HL-60 (cell line): ENCODE measurements around the gene NR4A2.

Source experiments
- GABPA ChIP-seq: IDR thresholded peaks from 2 replicates; pipeline ENCODE4 v1.6.1; 2012; ENCODE audit warnings: low read depth
- POLR2AphosphoS5 ChIP-seq: IDR thresholded peaks from 2 replicates; pipeline ENCODE4 v1.6.1; 2012; ENCODE audit warnings: low read depth
- SPI1 ChIP-seq: IDR thresholded peaks from 2 replicates; pipeline ENCODE4 v1.6.1; 2012; ENCODE audit warnings: low read depth, mild to moderate bottlenecking, borderline replicate concordance
- TF ChIP-seq, protein P1 (sequence below): IDR thresholded peaks from one replicate; pipeline ENCODE4 v1.5.1; 2011; ENCODE audit warnings: low read length, control low read depth, inconsistent platforms; ENCODE audit not compliant: insufficient read depth
- TF ChIP-seq, protein P2 (sequence below): IDR thresholded peaks from 2 replicates; pipeline ENCODE4 v1.6.1; 2012; ENCODE audit warnings: low read depth; ENCODE audit not compliant: insufficient replicate concordance

DNA sequence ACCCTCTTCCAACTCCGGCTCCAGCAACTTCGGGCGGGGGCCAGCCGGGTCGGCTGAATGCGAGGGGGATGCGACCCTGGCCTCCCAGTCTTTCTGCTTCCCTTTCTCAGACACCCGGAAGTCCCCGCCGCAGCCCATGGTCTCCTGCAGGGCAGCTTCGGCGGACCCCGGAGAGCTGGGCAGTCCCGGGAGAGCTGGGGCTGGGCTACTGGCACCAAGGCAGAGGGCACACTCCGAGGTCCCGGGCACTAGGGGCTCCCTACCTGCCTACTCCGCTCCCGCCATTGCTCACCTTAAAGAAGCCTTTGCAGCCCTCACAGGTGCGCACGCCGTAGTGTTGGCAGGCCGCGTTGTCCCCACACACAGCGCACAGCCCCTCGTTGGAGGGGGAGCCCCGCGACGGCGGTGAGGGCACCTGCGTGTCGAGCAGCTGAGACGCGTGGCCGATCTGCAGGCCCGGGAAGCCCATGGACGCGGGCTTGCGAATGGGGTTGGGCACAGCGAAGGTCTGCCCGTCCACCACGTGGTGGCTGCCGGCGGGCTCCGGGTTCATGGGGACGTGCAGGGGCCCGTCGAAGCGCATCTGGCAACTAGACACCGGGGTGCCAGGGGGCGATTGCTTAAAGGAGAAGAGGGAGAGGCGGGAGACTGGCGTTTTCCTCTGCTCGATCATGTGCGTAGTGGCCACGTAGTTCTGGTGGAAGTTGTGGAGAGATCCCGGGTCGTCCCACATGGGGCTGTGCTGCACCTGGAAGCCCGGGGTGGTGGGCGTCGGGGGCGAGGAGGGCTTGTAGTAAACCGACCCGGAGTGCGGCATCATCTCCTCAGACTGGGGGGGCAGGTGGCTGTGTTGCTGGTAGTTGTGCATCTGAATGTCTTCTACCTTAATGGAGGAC is 3.2 kb downstream of the NR4A2 start:
- TF ChIP-seq, protein P1, sequence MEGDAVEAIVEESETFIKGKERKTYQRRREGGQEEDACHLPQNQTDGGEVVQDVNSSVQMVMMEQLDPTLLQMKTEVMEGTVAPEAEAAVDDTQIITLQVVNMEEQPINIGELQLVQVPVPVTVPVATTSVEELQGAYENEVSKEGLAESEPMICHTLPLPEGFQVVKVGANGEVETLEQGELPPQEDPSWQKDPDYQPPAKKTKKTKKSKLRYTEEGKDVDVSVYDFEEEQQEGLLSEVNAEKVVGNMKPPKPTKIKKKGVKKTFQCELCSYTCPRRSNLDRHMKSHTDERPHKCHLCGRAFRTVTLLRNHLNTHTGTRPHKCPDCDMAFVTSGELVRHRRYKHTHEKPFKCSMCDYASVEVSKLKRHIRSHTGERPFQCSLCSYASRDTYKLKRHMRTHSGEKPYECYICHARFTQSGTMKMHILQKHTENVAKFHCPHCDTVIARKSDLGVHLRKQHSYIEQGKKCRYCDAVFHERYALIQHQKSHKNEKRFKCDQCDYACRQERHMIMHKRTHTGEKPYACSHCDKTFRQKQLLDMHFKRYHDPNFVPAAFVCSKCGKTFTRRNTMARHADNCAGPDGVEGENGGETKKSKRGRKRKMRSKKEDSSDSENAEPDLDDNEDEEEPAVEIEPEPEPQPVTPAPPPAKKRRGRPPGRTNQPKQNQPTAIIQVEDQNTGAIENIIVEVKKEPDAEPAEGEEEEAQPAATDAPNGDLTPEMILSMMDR: no peak
- TF ChIP-seq POLR2AphosphoS5: no peak
- TF ChIP-seq, protein P2, sequence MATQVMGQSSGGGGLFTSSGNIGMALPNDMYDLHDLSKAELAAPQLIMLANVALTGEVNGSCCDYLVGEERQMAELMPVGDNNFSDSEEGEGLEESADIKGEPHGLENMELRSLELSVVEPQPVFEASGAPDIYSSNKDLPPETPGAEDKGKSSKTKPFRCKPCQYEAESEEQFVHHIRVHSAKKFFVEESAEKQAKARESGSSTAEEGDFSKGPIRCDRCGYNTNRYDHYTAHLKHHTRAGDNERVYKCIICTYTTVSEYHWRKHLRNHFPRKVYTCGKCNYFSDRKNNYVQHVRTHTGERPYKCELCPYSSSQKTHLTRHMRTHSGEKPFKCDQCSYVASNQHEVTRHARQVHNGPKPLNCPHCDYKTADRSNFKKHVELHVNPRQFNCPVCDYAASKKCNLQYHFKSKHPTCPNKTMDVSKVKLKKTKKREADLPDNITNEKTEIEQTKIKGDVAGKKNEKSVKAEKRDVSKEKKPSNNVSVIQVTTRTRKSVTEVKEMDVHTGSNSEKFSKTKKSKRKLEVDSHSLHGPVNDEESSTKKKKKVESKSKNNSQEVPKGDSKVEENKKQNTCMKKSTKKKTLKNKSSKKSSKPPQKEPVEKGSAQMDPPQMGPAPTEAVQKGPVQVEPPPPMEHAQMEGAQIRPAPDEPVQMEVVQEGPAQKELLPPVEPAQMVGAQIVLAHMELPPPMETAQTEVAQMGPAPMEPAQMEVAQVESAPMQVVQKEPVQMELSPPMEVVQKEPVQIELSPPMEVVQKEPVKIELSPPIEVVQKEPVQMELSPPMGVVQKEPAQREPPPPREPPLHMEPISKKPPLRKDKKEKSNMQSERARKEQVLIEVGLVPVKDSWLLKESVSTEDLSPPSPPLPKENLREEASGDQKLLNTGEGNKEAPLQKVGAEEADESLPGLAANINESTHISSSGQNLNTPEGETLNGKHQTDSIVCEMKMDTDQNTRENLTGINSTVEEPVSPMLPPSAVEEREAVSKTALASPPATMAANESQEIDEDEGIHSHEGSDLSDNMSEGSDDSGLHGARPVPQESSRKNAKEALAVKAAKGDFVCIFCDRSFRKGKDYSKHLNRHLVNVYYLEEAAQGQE: no peak
- no peak for TF ChIP-seq GABPA
- TF ChIP-seq SPI1: no peak
